IPS-NIHi11 (cell line): ENCODE results near the gene PAX1.
A peak's percentile ranks its signal among the peaks of the same experiment; 100 is the strongest.

ENCODE experiments used
- DNase-seq: peaks from one replicate; pipeline ENCODE4 v3.0.0; 2012; ENCODE audit warnings: mixed read lengths, low spot score

Gene PAX1

DNA sequence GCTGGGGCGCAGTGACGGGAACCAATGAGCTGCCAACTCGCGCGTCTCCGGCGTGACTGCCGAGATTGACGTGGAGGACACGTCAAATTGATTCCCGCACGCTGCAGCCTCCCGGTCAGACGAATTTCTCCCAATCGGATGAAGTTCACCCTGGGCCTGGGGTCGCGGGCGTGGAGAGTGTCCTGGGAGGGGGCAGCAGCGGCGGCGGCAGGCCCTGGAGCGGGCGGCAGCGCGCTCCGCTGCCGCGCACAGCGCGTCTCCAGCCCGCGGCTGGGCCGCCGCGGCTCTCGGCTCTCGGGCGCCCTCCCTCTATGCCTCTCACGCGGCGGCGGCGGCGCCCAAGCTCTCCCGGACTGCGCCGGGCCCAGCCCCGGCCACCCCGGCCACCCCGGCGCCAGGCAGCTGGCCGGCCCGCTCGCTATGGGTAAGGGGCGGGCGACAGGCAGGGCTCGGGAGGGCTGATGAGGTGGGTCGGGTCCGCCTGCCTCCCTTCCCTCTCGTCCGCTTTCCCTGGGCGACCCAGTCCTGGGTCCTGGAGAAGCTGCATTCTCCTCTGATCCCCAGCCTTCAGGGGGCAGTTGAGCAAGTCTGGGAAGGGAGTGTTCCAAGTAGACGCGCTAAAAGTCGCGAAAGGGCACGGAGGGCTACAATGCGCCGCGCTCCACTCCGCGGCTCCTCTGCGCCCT, at the start of gene PAX1:
TSS of gene PAX1 (plus strand) at position 90 of the 686 bp plus-strand sequence. CDS start at position 139, 49 bp downstream.
- peak; percentile 56 for DNase-seq

DNA sequence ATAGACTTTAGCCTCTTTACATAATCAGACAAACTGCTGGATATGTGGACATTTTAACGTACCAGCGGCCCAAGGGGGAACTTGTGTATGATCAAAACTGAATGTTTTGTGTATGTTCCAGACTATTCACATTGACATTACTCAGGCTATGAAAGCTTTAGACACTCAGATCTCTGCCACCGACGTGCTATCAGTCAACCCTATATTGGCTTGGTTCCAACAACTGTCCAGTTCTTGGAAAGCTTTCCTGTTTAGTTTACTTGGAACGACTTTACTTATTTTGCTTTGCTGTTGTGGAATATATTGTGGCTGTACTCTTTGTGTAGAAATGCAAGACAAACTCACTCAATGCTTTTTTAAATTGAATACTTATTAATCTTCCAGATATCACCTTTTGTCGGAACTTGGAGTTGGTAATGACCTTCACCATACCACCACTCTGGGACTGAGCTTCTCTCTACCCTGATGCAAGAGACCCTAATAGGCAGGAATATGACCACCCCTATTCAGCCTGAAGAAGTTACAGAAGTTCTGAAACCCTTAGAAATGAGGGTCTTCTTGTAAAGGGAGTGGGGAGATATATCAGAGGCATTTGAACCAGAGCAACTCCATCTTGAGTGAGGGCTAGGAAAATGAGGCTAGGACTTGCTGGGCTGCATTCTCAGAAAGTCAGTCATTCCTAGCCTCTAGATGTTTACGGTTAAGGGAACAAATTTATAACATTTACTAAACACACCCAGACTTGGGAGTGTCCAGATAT, 49.0 kb upstream of the PAX1 start:
- no peak for DNase-seq

DNA sequence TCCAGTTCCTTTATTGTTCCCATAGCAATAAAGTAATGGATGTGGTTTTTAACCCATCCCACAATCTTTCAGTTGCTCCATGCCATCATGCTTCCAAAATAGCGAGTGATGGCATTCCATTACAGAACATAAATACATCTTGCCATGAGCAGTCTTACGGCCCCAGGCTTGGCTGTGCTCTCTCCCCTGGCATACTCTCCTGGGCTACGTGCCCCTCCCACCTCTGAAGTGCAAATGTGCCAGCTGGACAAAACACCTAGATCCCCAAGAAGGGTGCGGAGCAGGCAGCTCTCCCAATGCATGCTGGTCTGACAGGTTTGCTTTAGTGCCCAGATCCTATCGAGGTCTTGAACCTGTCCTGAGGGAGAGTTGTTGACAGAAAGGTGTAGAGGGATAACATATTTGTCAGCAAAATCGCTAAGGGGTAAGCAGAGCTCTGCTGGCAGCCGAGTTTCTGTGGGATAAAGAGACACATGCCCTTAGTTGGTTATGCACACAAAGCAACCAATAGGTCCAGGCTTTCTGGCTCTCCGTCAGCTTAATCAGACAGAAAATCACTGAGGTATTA, 43.9 kb upstream of the PAX1 start:
- DNase-seq = no peak

DNA sequence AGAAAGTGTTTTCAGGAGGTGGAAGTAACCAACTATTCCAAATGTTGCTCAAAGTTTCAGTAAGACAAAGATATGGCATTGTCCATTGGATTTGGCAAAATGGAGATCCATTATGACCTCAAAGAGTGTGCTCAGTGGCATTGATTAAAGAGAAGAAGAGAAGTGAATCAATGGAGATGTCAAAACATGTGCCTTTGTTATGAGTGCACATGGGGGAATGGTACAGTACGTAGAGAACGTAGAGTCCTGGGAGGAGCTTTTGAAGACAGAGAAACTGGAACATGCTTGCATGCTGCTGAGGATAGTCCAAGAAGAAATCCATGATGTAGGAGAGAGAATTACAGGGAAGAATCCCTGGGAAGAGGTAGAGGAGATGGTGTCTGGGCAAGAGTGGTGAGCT, 42.0 kb upstream of the PAX1 start:
- DNase-seq = no peak

GRCh38 chr20:21665687-21666446, 39.6 kb upstream of the PAX1 start:
- DNase-seq = no peak

DNA sequence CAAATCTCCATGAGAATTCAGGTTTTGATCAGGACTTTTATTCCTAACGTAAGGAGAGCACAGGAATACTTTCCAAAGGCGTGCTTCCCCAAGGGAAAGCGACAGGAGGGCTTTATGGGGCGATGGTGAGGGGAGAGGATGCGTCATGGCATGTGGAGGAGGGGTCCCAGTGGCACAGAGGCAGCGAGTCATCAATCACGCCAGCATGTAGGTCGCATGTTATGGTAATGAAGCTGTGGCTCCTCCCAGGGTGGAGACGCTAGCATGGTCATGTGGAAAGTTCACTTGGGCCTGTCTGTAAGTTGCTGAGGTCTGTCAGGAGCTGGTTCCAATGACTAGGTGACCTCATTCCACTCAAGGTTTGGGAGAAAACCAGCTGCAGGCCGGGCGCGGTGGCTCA, 35.3 kb upstream of the PAX1 start:
- no peak for DNase-seq

GRCh38 chr20:21670981-21671380, 34.5 kb upstream of the PAX1 start:
- DNase-seq = no peak

DNA sequence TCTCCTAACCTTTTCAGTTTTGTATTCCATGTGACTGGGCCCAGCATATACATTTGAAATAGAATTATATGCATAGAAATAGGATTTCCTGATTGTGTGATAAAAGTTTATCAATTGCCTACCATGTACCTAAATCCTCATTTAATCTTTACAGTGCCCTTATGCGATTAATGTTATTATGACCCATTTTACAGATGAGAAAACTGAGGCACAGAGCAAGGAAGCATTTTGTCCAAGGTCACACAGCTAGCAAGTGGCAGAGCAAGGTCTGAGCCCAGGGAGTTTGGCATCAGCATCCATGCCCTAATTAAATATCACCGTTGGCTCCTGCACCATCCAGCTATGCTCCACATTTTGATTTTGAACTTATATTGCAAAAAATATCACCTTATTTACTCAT, 28.2 kb upstream of the PAX1 start:
- no peak for DNase-seq

DNA sequence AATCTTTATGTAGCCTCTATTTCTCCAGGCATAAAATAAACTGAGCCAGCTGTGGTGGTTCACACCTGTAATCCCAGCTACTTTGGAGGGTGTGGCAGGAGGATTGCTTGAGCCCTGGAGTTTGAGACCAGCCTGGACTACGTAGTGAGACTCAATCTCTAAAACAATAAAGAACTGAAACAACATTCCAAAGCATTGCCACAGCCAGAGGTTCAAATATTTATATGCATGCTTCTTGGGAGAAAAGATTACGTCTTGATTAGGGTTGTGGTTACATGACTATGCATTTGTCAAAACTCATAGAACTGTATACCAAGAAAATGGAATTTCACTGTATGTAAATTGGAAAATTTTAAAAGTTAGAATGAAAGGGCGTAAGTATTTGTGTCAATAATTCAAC, 27.7 kb upstream of the PAX1 start:
- DNase-seq = no peak

GRCh38 chr20:21681234-21681921, 24.1 kb upstream of the PAX1 start:
- DNase-seq = no peak

DNA sequence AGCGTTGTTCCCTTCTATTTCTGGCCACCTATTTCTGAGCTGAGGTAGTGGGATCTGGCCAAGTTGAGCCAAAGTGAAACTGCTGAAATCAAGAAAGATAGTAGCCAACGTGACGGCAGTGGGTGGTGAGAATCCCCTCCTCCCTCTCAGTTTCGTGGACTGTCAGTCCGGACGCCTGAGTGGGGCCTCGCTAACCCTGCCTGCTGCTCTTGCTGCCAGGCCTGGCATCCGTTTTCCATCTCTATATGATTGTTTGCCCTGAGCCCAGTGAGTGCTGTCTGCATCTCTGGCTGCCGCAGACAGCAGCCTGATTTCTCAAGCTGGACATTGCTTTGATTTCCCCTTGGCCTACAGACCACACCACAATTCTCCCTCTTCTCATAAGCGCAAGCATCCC, 23.5 kb upstream of the PAX1 start:
- DNase-seq = no peak

DNA sequence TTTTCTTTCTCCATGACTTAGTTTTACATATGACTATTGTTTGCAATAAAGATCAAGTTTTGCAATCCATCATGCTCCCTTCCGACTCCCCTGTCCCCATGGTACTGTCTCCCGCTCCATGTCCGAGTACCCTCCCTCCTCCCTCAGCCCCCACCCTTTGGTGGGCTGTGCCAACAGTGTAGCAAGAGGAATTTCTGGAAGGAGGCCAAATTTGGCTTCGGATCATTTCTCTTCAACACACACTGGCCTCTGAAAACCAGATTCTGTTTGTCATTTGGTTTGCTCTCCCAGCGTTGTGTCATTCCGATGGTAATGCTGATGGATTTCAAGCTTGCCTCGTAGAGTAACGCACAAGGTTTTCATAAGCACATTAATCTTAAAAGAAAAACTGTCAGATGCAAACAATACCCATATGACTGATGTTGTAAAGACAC, 22.9 kb upstream of the PAX1 start:
- no peak for DNase-seq

DNA sequence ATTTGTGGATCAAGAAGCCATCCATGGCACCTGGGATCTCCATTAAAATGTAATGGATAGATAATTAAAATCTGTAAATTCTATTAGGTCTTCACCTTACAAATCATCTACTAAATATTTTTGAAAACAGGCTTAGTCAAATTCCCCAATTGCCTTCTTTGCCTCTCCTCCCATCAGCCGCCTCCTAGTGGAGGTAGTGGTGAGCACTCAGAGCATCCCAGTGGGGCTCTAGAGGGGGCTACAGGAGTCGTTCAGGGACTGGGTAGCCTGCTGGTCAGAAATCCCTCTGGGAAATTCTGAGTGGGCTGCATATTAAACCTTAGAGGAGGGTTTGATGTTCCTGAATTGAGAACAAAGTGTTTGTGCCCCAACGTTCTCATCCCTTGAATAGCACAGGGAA, 20.8 kb upstream of the PAX1 start:
- no peak for DNase-seq

GRCh38 chr20:21685981-21686380, 19.5 kb upstream of the PAX1 start:
- no peak for DNase-seq

GRCh38 chr20:21693322-21693721, 12.1 kb upstream of the PAX1 start:
- peak; percentile 65 for DNase-seq

DNA sequence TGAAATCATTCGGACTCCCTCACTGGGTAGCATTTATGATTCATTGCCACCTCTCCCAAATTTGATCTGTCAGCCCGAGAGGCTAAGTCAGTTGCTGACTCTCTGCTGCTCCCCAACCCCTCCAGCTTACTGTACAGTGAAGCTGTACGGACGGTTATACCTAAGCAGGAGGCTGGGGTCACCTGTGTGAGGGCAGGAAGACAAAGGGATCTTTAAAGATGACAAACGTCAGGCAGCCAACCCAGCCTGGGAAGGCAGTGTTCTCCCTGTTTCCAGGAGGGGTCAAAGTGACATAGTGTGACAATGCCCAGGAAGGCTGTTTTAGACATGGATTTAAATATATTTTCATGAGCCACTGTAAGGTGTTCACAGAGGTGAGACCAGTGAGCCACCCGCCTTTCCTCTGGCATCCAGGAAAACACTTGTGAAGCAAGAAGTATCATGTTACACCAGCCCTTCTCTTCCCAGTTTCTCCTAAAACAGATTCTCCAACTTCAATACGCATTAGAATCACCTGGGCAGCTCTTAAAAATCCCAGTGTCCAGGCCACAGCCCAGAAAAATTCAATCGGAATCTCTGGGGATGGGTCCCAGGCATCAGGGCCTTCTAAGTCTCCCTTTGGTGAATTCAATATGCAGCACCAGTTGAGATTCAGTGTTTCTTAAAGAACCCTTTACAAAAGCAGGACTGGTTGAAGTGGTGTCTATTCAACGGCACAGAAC, 6.8 kb upstream of the PAX1 start:
- DNase-seq = no peak

- no peak for DNase-seq
Observed at GRCh38 chr20:21699216-21699508, 6.3 kb upstream of the PAX1 start.

- DNase-seq = no peak
Observed at GRCh38 chr20:21701171-21701876, 4.1 kb upstream of the PAX1 start.

GRCh38 chr20:21702016-21702415, 3.4 kb upstream of the PAX1 start:
- no peak for DNase-seq

- DNase-seq = peak; percentile 72
Observed at GRCh38 chr20:21702553-21703470, 2.7 kb upstream of the PAX1 start.
